Spleen (tissue), 11 donors: ENCODE results near the gene DNAH10. TPM values are rescaled to one million over a fixed set of nuclear protein-coding genes. Genes with fewer than 3 reads are reported as not detected.

Source experiments
- DNase-seq: peaks from one replicate; pipeline ENCODE4 v3.0.0-alpha.2; 2020
- H3K27ac ChIP-seq, 8 donors: fragments of 200-600 bp; sonication (generic) in 7 of 8; 1 replicate in 4 of 8; 2 replicates in 4 of 8; pipeline versions ENCODE4 v1.5.0 to v1.8.0; 2016 to 2021; ENCODE audit warnings: inconsistent platforms in 4 of 8, mild to moderate bottlenecking in 4 of 8, moderate library complexity in 1 of 8
- H3K27me3 ChIP-seq, 7 donors: fragments of 200-600 bp; sonication (generic) in 6 of 7; replicated peaks in 1 of 7; 1 replicate in 4 of 7; 2 replicates in 3 of 7; pipeline versions ENCODE4 v1.5.0 to v1.8.0; 2016 to 2021; ENCODE audit warnings: inconsistent platforms in 3 of 7, mild to moderate bottlenecking in 1 of 7
- H3K36me3 ChIP-seq, 6 donors: fragments of 200-600 bp; sonication (generic) in 5 of 6; 1 replicate in 4 of 6; 2 replicates in 2 of 6; pipeline versions ENCODE4 v1.5.0 to v1.8.0; 2016 to 2021; ENCODE audit warnings: inconsistent platforms in 2 of 6
- H3K4me1 ChIP-seq, 6 donors: fragments of 200-600 bp; sonication (generic) in 5 of 6; 1 replicate in 3 of 6; 2 replicates in 3 of 6; pipeline versions ENCODE4 v1.5.0 to v1.8.0; 2016 to 2021; ENCODE audit warnings: inconsistent platforms in 3 of 6
- H3K4me3 ChIP-seq, 8 donors: fragments of 200-600 bp; sonication (generic) in 7 of 8; 1 replicate in 4 of 8; 2 replicates in 4 of 8; pipeline versions ENCODE4 v1.5.0 to v1.8.0; 2016 to 2021; ENCODE audit warnings: inconsistent platforms in 4 of 8, mild to moderate bottlenecking in 4 of 8, moderate library complexity in 2 of 8
- H3K9me3 ChIP-seq, 8 donors: fragments of 200-600 bp; sonication (generic) in 7 of 8; 1 replicate in 4 of 8; 2 replicates in 4 of 8; pipeline versions ENCODE4 v1.5.0 to v1.8.0; 2016 to 2021; ENCODE audit warnings: inconsistent platforms in 4 of 8
- POLR2A ChIP-seq, 3 donors: fragments of 450-650 bp; IDR thresholded peaks; one replicate each; pipeline ENCODE4 v1.5.1; 2017; ENCODE audit warnings: antibody characterized with exemption in 3 of 3, mild to moderate bottlenecking in 1 of 3
- POLR2AphosphoS5 ChIP-seq, 3 donors: sonication (generic); formaldehyde crosslinking; IDR thresholded peaks; one replicate each; pipeline ENCODE4 v1.5.1; 2017; ENCODE audit warnings: antibody characterized with exemption in 3 of 3
- WGBS, 5 donors: extraction: QIAGEN DNeasy Blood & Tissue Kit in 3 of 5; methylation state at CpG; one replicate each; pipeline versions ENCODE4 v1.1.5 to v1.1.7; 2013 to 2018; 5-methylcytosine and 5-hydroxymethylcytosine counted together
- intact Hi-C: fragments of 100-400 bp; cut with DNase I; formaldehyde crosslinking; loops from one replicate; pipeline ENCODE4 v1.15.0; 2023; ENCODE audit warnings: low total_unique reads
- polyA plus RNA-seq, 3 donors: library from polyadenylated mRNA; stranded (reverse); fragments of 200-250 nt; gene quantifications; one replicate each; pipeline ENCODE4 v1.2.1, GENCODE V29; 2013
- total RNA-seq, 7 donors: library from RNA; depleted of rRNA in 3 of 7; stranded (reverse); fragments of >200 nt in 3 of 7; fragmentation: NEBNext Ultra II Directional in 4 of 7; extraction: Animal tissue kit (Norgen Biotek cat#: 25700) in 4 of 7; gene quantifications; one replicate each; pipeline versions ENCODE4 v1.1.0 to v1.2.1, GENCODE V29; 2016 to 2021
- TF ChIP-seq, protein P1 (sequence below), 11 experiments: fragments of 200-600 bp in 7 of 11; fragments of 450-650 bp in 4 of 11; sonication (generic) in 4 of 11; IDR thresholded peaks in 8 of 11; conservative IDR thresholded peaks in 3 of 11; 1 replicate in 7 of 11; 2 replicates in 4 of 11; pipeline versions ENCODE4 v1.4.0 to v1.8.0; 2016 to 2021; ENCODE audit warnings: antibody characterized with exemption in 11 of 11, inconsistent platforms in 4 of 11, mild to moderate bottlenecking in 1 of 11
- donor health status: healthy with polysubstance abuse.
- donor health status: DM: no; HTN: no; CAD: no; lungs with moderate emphysema.
- donor health status: DM: no; HTN: no; CAD: no.
- donor health status: Bipolar disorder and iron deficiency.
- donor health status: healthy.
- donor health status: DM: no; HTN: no; CAD: no.
- donor health status: DM: yes; HTN: yes; CAD: no.

Gene DNAH10
- total and polyA plus RNA-seq, 10 donors = 0.23 to 2.2 (median 0.43) TPM; not detected in 1

- H3K27ac ChIP-seq = no peak overlapping the region
- peaks cover 0 to 4% (median 0%) of the 10 kb centered on the region in 6 donors for H3K4me1 ChIP-seq
- 87 to 96% (median 92%) methylated on average over 9 of the region's 9 CpGs for WGBS, 5 donors
- intact Hi-C loops = no loop called here
- no peaks in the 10 kb centered on the region for H3K36me3 ChIP-seq
- TF ChIP-seq POLR2A (IDR thresholded peaks at IDR 0.05) (no peak), POLR2AphosphoS5 (IDR thresholded peaks at IDR 0.05) (no peak)
- TF ChIP-seq, protein P1, sequence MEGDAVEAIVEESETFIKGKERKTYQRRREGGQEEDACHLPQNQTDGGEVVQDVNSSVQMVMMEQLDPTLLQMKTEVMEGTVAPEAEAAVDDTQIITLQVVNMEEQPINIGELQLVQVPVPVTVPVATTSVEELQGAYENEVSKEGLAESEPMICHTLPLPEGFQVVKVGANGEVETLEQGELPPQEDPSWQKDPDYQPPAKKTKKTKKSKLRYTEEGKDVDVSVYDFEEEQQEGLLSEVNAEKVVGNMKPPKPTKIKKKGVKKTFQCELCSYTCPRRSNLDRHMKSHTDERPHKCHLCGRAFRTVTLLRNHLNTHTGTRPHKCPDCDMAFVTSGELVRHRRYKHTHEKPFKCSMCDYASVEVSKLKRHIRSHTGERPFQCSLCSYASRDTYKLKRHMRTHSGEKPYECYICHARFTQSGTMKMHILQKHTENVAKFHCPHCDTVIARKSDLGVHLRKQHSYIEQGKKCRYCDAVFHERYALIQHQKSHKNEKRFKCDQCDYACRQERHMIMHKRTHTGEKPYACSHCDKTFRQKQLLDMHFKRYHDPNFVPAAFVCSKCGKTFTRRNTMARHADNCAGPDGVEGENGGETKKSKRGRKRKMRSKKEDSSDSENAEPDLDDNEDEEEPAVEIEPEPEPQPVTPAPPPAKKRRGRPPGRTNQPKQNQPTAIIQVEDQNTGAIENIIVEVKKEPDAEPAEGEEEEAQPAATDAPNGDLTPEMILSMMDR (IDR thresholded peaks at IDR 0.05 in 8 of 11, conservative IDR thresholded peaks at IDR 0.05 in 3 of 11) = no peak
- no peaks in the 10 kb centered on the region for H3K9me3 ChIP-seq
- DNase-seq = no peak
- no peaks in the 10 kb centered on the region for H3K27me3 ChIP-seq
- H3K4me3 ChIP-seq = no peak overlapping the region
Measured at GRCh38 chr12:123956249-123956648, 194.1 kb downstream of the DNAH10 start.

GRCh38 chr12:123957196-123957595 is 195.1 kb downstream of the DNAH10 start:
- H3K4me1 ChIP-seq = peaks cover 0 to under 1% (median 0%) of the 10 kb centered on the region in 6 donors
- WGBS, 5 donors = 78 to 90% (median 85%) methylated on average over 3 of the region's 3 CpGs
- no peaks in the 10 kb centered on the region for H3K9me3 ChIP-seq
- intact Hi-C loops = no loop called here
- H3K4me3 ChIP-seq = no peak overlapping the region
- H3K27me3 ChIP-seq = no peaks in the 10 kb centered on the region
- TF ChIP-seq, protein P1 (IDR thresholded peaks at IDR 0.05 in 8 of 11, conservative IDR thresholded peaks at IDR 0.05 in 3 of 11) = no peak
- no peak for TF ChIP-seq POLR2A (IDR thresholded peaks at IDR 0.05)
- no peak for TF ChIP-seq POLR2AphosphoS5 (IDR thresholded peaks at IDR 0.05)
- H3K27ac ChIP-seq = no peak overlapping the region
- H3K36me3 ChIP-seq = no peaks in the 10 kb centered on the region
- no peak for DNase-seq

DNA sequence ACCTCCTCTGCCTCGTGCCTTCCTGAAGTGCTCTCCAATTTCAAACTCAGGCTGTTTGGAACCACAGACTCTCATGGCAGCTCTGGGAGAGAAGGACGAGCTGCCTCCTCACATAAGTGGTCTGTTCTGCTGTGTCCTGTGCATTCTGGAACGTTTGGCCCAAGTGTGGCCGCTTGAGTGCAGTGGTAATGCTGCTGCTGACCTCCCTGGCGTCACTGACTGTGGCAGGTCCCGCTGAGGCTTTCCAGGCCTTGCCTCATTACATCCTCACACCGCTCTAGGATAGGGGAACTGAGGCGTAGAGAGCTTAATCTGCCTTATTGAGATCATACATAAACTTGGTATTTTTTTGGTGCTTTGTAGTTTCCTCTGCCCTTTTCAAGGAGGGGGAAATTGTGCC is 196.4 kb downstream of the DNAH10 start:
- Histone ChIP-seq H3K36me3 (no peaks in the 10 kb centered on the region), H3K4me1 (no peaks in the 10 kb centered on the region), H3K9me3 (no peaks in the 10 kb centered on the region), H3K4me3 (no peak overlapping the region), H3K27me3 (no peaks in the 10 kb centered on the region), H3K27ac (no peak overlapping the region)
- intact Hi-C loops = no loop called here
- DNase-seq = no peak
- WGBS, 5 donors = 85 to 95% (median 92%) methylated on average over 8 of the region's 8 CpGs
- no peak for TF ChIP-seq POLR2A (IDR thresholded peaks at IDR 0.05)
- no peak for TF ChIP-seq POLR2AphosphoS5 (IDR thresholded peaks at IDR 0.05)
- TF ChIP-seq, protein P1 (IDR thresholded peaks at IDR 0.05 in 8 of 11, conservative IDR thresholded peaks at IDR 0.05 in 3 of 11) = no peak

DNA sequence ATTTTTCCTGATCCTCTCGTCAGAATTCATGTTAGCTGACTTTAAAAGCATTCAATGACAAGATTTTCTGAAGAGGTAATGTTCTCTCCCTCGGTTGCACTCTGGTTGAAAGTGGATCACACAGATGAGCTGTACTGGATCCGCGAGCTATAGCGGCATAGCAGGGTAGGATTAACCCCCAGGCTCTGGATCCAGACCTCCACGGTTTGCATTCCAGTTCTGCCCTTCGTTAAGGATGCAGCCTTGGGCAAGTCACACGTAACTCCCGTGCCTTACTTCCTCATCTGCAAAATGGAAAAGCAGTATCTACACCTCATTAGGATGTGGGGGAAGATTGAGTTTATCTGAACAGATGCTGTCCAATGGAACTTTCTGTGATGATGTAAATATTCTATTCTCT is 196.8 kb downstream of the DNAH10 start:
- intact Hi-C loops = no loop called here
- H3K4me3 ChIP-seq = no peak overlapping the region
- no peaks in the 10 kb centered on the region for H3K36me3 ChIP-seq
- H3K27ac ChIP-seq = no peak overlapping the region
- H3K27me3 ChIP-seq = no peaks in the 10 kb centered on the region
- H3K4me1 ChIP-seq = no peaks in the 10 kb centered on the region
- TF ChIP-seq POLR2A (IDR thresholded peaks at IDR 0.05) (no peak), POLR2AphosphoS5 (IDR thresholded peaks at IDR 0.05) (no peak)
- TF ChIP-seq, protein P1 (IDR thresholded peaks at IDR 0.05 in 8 of 11, conservative IDR thresholded peaks at IDR 0.05 in 3 of 11) = no peak
- H3K9me3 ChIP-seq = no peaks in the 10 kb centered on the region
- WGBS, 5 donors = 78 to 92% (median 88%) methylated on average over 9 of the region's 9 CpGs
- no peak for DNase-seq
